GM12874 (cell line): Measurements from ENCODE around the gene TIE1.

Source experiments
- TF ChIP-seq, protein P1 (sequence below): IDR thresholded peaks from 2 replicates; pipeline ENCODE4 v1.5.1; 2011; ENCODE audit warnings: low read depth, mild to moderate bottlenecking, control low read depth, low read length, moderate library complexity; ENCODE audit not compliant: insufficient read depth

TIE1 gene

GRCh38 chr1:43368646-43369020 lies 67.9 kb downstream of the TIE1 start:
- TF ChIP-seq, protein P1, sequence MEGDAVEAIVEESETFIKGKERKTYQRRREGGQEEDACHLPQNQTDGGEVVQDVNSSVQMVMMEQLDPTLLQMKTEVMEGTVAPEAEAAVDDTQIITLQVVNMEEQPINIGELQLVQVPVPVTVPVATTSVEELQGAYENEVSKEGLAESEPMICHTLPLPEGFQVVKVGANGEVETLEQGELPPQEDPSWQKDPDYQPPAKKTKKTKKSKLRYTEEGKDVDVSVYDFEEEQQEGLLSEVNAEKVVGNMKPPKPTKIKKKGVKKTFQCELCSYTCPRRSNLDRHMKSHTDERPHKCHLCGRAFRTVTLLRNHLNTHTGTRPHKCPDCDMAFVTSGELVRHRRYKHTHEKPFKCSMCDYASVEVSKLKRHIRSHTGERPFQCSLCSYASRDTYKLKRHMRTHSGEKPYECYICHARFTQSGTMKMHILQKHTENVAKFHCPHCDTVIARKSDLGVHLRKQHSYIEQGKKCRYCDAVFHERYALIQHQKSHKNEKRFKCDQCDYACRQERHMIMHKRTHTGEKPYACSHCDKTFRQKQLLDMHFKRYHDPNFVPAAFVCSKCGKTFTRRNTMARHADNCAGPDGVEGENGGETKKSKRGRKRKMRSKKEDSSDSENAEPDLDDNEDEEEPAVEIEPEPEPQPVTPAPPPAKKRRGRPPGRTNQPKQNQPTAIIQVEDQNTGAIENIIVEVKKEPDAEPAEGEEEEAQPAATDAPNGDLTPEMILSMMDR = no peak

- TF ChIP-seq, protein P1 = no peak
Observed at GRCh38 chr1:43370564-43370963, 69.8 kb downstream of the TIE1 start.

DNA sequence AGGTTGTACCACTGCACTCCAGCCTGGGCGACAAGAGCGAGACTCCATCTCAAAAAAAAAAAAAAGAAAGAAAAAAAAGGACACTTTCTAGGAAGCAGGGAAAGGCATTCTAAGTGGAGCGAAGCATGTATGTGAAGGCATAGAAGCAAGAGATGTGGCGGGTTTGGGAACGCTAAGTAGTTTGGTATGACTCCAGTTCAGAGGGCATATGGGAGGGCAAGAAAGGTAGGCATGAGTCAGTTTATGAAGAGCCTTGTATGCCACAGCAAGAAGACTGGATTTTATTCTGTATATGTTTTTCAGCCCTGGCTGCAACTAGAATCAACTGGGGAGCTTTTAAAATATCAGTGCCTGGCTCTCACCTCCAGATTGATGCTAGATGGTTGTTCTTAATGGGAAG lies 71.4 kb downstream of the TIE1 start:
- TF ChIP-seq, protein P1 = no peak
